GM18498 (cell line): ENCODE results near the gene SLC46A1.

Experiments used
- ATAC-seq: cut with Tn5 transposase; IDR thresholded peaks from one replicate; pipeline ENCODE4 v1.9.1; 2021; ENCODE audit warnings: mild to moderate bottlenecking, moderate library complexity; ENCODE audit not compliant: unreplicated experiment

SLC46A1 gene

GRCh38 chr17:28385037-28385400, 21.0 kb downstream of the SLC46A1 start:
- ATAC-seq = peak; percentile 24

GRCh38 chr17:28384281-28385036, 21.6 kb downstream of the SLC46A1 start:
- ATAC-seq = peak; percentile 83

GRCh38 chr17:28381141-28381825, 24.7 kb downstream of the SLC46A1 start:
- ATAC-seq = no peak

GRCh38 chr17:28379814-28380801, 25.9 kb downstream of the SLC46A1 start:
- no peak for ATAC-seq

GRCh38 chr17:28372945-28373274, 33.1 kb downstream of the SLC46A1 start:
- no peak for ATAC-seq

GRCh38 chr17:28372203-28372944, 33.6 kb downstream of the SLC46A1 start:
- peak; percentile 25 for ATAC-seq

- ATAC-seq = peak; percentile 82
Measured at GRCh38 chr17:28371245-28372202, 34.5 kb downstream of the SLC46A1 start, which contains the start of gene SARM1. Gene SARM1 (plus strand): TSS chr17:28371694. CDS start chr17:28372033, 339 bp downstream.

- no peak for ATAC-seq
Measured at GRCh38 chr17:28370744-28371103, 35.3 kb downstream of the SLC46A1 start.

- ATAC-seq = no peak
Measured at GRCh38 chr17:28370035-28370743, 35.8 kb downstream of the SLC46A1 start, which contains the start of gene VTN. Gene VTN (minus strand): TSS chr17:28370307. CDS start chr17:28370203, 104 bp downstream.

GRCh38 chr17:28369684-28370034, 36.4 kb downstream of the SLC46A1 start:
- no peak for ATAC-seq

GRCh38 chr17:28368915-28369683, 36.9 kb downstream of the SLC46A1 start:
- no peak for ATAC-seq

GRCh38 chr17:28368306-28368831, 37.6 kb downstream of the SLC46A1 start:
- no peak for ATAC-seq

GRCh38 chr17:28367641-28368305, 38.2 kb downstream of the SLC46A1 start:
- no peak for ATAC-seq

GRCh38 chr17:28366605-28367004, 39.4 kb downstream of the SLC46A1 start:
- ATAC-seq = no peak

- no peak for ATAC-seq
Measured at GRCh38 chr17:28365487-28365886, 40.5 kb downstream of the SLC46A1 start.

- no peak for ATAC-seq
Measured at GRCh38 chr17:28364665-28365363, 41.2 kb downstream of the SLC46A1 start, which contains the start of gene SEBOX. Gene SEBOX (minus strand): TSS chr17:28365199. CDS start chr17:28365151, 48 bp downstream.
